ENCODE results near the gene TFRC. TPM values are rescaled to one million over a fixed set of nuclear protein-coding genes. Genes with fewer than 3 reads are reported as not detected.

Gene TFRC
- total RNA-seq, 1 experiment from 2014 or later, result 261 TPM

DNA sequence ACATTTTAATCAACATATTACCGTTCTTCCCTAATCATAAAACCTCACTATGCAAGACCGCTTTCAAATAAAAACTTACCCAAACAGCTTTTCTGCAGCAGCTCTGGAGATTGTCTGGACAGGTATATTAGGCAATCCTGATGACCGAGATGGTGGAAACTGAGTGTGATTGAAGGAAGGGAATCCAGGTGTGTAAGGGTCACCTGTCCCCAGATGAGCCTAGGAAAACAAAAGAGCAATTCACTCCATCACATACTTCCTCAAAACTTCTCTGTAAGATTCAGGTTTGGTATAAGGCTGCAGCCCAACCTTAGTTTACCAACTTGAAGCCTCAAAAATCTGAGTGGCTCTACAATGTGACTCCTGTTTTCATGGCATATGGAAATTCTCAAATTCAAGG is 14.5 kb downstream of the TFRC start (continued):
- TF ChIP-seq, protein P1, sequence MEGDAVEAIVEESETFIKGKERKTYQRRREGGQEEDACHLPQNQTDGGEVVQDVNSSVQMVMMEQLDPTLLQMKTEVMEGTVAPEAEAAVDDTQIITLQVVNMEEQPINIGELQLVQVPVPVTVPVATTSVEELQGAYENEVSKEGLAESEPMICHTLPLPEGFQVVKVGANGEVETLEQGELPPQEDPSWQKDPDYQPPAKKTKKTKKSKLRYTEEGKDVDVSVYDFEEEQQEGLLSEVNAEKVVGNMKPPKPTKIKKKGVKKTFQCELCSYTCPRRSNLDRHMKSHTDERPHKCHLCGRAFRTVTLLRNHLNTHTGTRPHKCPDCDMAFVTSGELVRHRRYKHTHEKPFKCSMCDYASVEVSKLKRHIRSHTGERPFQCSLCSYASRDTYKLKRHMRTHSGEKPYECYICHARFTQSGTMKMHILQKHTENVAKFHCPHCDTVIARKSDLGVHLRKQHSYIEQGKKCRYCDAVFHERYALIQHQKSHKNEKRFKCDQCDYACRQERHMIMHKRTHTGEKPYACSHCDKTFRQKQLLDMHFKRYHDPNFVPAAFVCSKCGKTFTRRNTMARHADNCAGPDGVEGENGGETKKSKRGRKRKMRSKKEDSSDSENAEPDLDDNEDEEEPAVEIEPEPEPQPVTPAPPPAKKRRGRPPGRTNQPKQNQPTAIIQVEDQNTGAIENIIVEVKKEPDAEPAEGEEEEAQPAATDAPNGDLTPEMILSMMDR (IDR thresholded peaks at IDR 0.05 in 2 of 3, conservative IDR thresholded peaks at IDR 0.05 in 1 of 3; ENCODE audit: borderline replicate concordance in 1 of 3, insufficient read depth in 1 of 3, low read depth in 2 of 3, low read length in 2 of 3), result no peak
- no peak for TF ChIP-seq CEBPB (IDR thresholded peaks at IDR 0.05; ENCODE audit: low read depth)

DNA sequence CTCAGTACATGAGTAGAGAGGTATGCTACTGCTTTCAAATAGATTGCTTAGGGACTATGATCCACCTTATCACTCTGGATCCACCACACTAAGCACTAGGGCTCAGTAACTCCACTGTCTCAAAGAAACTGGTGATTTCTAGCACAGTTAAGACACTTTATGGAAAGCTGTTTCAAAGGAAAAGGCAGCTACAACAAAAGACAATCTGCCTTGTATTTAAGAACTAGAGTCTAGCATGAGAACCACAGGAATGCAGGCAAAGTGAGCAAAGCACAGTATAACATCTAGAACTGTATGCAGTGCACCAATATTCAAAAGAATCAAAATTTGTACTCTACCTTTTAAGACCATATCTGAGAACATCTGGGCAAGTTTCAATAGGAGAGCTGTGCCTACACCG is 17.9 kb downstream of the TFRC start:
- Histone ChIP-seq H3K9ac (ENCODE audit: low read length) (no peak overlapping the region), H3K27ac (ENCODE audit: low read depth, low read length) (no peak overlapping the region), H3K36me3 (ENCODE audit: control insufficient read depth in 1 of 2, insufficient read depth in 2 of 2, low read length in 2 of 2) (peaks cover 78% of the 10 kb centered on the region in 2 experiments), H3K9me3 (ENCODE audit: control insufficient read depth in 1 of 2, insufficient read depth in 1 of 2, low read depth in 1 of 2, low read length in 2 of 2) (no peaks in the 10 kb centered on the region), H3K27me3 (ENCODE audit: insufficient read depth, low read length) (no peaks in the 10 kb centered on the region), H3K4me3 (replicated peaks in 1 of 2; ENCODE audit: low read depth in 1 of 2, low read length in 2 of 2) (no peak overlapping the region), H3K4me2 (ENCODE audit: low read length) (no peak overlapping the region), H3K9me2 (ENCODE audit: insufficient read depth) (no peaks in the 10 kb centered on the region), H4K20me1 (ENCODE audit: insufficient read depth) (peaks cover 13% of the 10 kb centered on the region; the same call in 1 of the 2 replicates), H2AFZ (ENCODE audit: low read depth, low read length, poor library complexity, severe bottlenecking) (no peak overlapping the region), H3K4me1 (ENCODE audit: control insufficient read depth in 1 of 2, insufficient read depth in 2 of 2, low read length in 2 of 2) (no peaks in the 10 kb centered on the region), H3K79me2 (ENCODE audit: insufficient read depth, low read length) (peaks cover 51% of the 10 kb centered on the region)
- DNase-seq (ENCODE audit: low read depth, low spot score) (no peak), ATAC-seq (no peak)
- POLR2A ChIA-PET, result interaction anchor here (1.2 kb wide), 1 partner anchor 13 kb away, joined by 3 read pairs; no protein-coding TSS in a partner anchor
- BruUV-seq (replicated peaks), result no TSS peak
- RAD21 ChIA-PET (ENCODE audit: low non-redundant PET in 1 of 2, low total read pairs in 2 of 2, uncharacterized antibody in 2 of 2, unreplicated experiment in 2 of 2), result no interaction called here
- CTCF ChIA-PET, result no interaction called here
- intact Hi-C loops (cut with micrococcal nuclease), result no loop called here
- TF ChIP-seq SRF (IDR thresholded peaks at IDR 0.05; ENCODE audit: low read depth) (no peak), JUND (IDR thresholded peaks at IDR 0.05) (no peak), CEBPB (IDR thresholded peaks at IDR 0.05; ENCODE audit: low read depth) (no peak), CBX3 (IDR thresholded peaks at IDR 0.05; ENCODE audit: low read depth) (no peak), EGR1 (IDR thresholded peaks at IDR 0.05; ENCODE audit: low read depth) (no peak), SIN3A (IDR thresholded peaks at IDR 0.05; ENCODE audit: low read depth) (no peak), RAD21 (IDR thresholded peaks at IDR 0.05; ENCODE audit: low read depth) (no peak), ZFX (IDR thresholded peaks at IDR 0.05) (no peak), TCF7L2 (IDR thresholded peaks at IDR 0.05; ENCODE audit: borderline replicate concordance, extremely low read depth, insufficient read depth, insufficient read length) (no peak), ZNF274 (IDR thresholded peaks at IDR 0.05; ENCODE audit: low read depth, low read length) (no peak), SP1 (IDR thresholded peaks at IDR 0.05; ENCODE audit: low read depth) (no peak), YY1 (IDR thresholded peaks at IDR 0.05; ENCODE audit: extremely low read depth, insufficient replicate concordance, low read depth, low read length) (no peak), POLR2A (IDR thresholded peaks at IDR 0.05; ENCODE audit: borderline replicate concordance, extremely low read depth, insufficient read depth, insufficient read length) (no peak), FOSL1 (IDR thresholded peaks at IDR 0.05; ENCODE audit: low read depth) (no peak), EZH2phosphoT487 (IDR thresholded peaks at IDR 0.05; ENCODE audit: borderline replicate concordance) (no peak)
- TF ChIP-seq, protein P2, sequence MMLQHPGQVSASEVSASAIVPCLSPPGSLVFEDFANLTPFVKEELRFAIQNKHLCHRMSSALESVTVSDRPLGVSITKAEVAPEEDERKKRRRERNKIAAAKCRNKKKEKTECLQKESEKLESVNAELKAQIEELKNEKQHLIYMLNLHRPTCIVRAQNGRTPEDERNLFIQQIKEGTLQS (IDR thresholded peaks at IDR 0.05), result no peak
- TF ChIP-seq, protein P3, sequence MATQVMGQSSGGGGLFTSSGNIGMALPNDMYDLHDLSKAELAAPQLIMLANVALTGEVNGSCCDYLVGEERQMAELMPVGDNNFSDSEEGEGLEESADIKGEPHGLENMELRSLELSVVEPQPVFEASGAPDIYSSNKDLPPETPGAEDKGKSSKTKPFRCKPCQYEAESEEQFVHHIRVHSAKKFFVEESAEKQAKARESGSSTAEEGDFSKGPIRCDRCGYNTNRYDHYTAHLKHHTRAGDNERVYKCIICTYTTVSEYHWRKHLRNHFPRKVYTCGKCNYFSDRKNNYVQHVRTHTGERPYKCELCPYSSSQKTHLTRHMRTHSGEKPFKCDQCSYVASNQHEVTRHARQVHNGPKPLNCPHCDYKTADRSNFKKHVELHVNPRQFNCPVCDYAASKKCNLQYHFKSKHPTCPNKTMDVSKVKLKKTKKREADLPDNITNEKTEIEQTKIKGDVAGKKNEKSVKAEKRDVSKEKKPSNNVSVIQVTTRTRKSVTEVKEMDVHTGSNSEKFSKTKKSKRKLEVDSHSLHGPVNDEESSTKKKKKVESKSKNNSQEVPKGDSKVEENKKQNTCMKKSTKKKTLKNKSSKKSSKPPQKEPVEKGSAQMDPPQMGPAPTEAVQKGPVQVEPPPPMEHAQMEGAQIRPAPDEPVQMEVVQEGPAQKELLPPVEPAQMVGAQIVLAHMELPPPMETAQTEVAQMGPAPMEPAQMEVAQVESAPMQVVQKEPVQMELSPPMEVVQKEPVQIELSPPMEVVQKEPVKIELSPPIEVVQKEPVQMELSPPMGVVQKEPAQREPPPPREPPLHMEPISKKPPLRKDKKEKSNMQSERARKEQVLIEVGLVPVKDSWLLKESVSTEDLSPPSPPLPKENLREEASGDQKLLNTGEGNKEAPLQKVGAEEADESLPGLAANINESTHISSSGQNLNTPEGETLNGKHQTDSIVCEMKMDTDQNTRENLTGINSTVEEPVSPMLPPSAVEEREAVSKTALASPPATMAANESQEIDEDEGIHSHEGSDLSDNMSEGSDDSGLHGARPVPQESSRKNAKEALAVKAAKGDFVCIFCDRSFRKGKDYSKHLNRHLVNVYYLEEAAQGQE (IDR thresholded peaks at IDR 0.05; ENCODE audit: low read depth), result no peak
- TF ChIP-seq, protein P4, sequence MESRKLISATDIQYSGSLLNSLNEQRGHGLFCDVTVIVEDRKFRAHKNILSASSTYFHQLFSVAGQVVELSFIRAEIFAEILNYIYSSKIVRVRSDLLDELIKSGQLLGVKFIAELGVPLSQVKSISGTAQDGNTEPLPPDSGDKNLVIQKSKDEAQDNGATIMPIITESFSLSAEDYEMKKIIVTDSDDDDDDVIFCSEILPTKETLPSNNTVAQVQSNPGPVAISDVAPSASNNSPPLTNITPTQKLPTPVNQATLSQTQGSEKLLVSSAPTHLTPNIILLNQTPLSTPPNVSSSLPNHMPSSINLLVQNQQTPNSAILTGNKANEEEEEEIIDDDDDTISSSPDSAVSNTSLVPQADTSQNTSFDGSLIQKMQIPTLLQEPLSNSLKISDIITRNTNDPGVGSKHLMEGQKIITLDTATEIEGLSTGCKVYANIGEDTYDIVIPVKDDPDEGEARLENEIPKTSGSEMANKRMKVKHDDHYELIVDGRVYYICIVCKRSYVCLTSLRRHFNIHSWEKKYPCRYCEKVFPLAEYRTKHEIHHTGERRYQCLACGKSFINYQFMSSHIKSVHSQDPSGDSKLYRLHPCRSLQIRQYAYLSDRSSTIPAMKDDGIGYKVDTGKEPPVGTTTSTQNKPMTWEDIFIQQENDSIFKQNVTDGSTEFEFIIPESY (IDR thresholded peaks at IDR 0.05; ENCODE audit: extremely low read depth, insufficient replicate concordance, low read length), result no peak
